Right ventricle myocardium inferior (tissue), 1 donor: ENCODE data around the gene PKN1. TPM values are rescaled to one million over a fixed set of nuclear protein-coding genes. Genes with fewer than 3 reads are reported as not detected.
"Not testable (repeated sequence)": the region's sequence is repeated elsewhere in the genome, so short reads cannot be mapped to it uniquely, and the experiment has no call there.

Experiments
- ATAC-seq: fragments of 200-7000 bp; cut with Tn5 transposase; one replicate; pipeline ENCODE4 v1.9.1; 2020; ENCODE audit warnings: mild to moderate bottlenecking, moderate library complexity
- DNase-seq: peaks from one replicate; pipeline ENCODE4 v3.0.0; 2021; ENCODE audit errors: missing footprints
- intact Hi-C: fragments of 100-400 bp; cut with DNase I; formaldehyde crosslinking; loops from one replicate; pipeline ENCODE4 v1.11.0; 2022
- total RNA-seq: library from RNA; stranded (reverse); fragmentation: NEBNext Ultra II Directional; extraction: Animal tissue kit (Norgen Biotek cat#: 25700); gene quantifications from one replicate; pipeline ENCODE4 v1.2.1, GENCODE V29; 2021
- donor health status: DM: no; HTN: yes; CAD: no; lungs with severe emphysema.

The PKN1 gene
- total RNA-seq, 1 donor from 2014 or later = 149 TPM

DNA sequence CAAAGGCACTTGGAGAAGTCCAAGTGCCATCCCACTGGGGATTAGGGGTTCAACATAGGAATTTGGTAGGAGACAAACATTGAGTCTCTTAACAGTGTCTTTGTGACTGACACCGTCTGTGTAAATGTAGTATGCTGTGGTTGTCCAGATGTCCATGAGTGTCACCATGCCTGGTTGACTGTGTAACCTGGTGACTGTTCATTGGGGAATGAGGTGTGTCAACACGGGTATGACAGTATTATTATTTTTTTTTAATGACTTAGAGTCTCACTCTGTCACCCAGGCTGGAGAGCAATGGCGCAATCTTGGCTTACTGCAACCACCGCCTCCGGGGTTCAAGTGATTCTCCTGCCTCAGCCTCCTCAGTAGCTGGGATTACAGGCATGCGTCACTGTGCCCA lies 16.2 kb downstream of the PKN1 start:
- intact Hi-C loops = no loop called here
- ATAC-seq (no peak), DNase-seq (no peak)

DNA sequence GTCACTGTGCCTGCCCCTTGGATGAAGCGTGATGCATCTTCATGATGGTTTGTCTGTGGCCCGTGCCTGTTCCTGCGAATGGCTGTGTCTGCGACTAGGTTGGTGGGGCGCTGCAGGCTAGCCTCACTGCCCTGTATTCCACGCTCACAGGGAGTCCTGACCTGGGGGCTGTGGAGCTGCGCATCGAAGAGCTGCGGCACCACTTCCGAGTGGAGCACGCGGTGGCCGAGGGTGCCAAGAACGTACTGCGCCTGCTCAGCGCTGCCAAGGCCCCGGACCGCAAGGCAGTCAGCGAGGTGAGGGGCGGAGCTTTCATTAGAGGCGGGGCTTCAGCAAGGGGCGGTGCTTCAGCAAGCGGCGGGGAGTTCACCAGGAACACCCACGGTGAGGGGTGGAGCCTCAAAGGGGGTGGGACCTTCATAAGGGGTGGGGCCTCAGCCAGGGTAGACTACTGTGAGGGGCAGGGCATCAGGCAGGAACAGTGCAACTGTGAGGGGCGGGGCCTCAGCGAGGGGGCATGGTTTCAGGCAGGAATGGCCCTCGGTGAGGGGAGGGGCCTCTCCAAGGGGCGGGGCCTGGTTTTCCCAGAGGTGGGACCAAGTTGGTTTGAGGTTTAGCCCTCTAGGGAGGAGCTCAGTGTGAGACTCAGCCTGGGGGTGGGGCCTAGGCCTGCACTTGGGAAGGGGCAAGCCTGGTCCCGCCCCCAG lies 17.2 kb downstream of the PKN1 start:
- peak; percentile 57 for ATAC-seq
- DNase-seq = no peak
- intact Hi-C loops = no loop called here

DNA sequence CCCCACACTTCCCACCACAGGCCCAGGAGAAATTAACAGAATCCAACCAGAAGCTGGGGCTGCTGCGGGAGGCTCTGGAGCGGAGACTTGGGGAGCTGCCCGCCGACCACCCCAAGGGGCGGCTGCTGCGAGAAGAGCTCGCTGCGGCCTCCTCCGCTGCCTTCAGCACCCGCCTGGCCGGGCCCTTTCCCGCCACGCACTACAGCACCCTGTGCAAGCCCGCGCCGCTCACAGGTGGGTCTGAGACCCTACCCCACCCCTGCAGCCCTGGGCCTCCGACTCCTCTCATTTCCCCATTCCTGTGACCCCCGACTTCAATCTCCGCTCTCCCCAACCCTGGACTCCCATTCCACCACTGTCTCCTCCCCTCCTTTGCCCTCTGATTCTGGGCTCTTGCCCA lies 17.8 kb downstream of the PKN1 start:
- no peak for ATAC-seq
- no peak for DNase-seq
- intact Hi-C loops = no loop called here

DNA sequence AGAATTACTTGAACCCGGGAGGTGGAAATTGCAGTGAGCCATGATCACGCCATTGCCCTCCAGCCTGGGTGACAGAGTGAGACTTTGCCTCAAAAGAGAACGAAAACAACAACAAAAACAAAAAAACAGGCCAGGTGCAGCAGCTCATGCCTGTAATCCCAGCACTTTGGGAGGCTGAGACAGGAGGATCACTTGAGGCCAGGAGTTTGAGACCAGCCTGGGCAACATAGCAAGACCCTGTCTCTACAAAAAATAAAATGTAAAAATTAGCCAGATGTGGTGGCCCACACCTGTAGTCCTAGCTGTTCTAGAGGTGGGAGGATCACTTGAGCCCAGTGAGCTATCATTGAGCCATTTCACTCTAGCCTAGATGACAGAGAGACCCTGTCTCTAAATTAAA lies 19.2 kb downstream of the PKN1 start:
- intact Hi-C loops, DNase-seq, ATAC-seq: not testable (repeated sequence)

DNA sequence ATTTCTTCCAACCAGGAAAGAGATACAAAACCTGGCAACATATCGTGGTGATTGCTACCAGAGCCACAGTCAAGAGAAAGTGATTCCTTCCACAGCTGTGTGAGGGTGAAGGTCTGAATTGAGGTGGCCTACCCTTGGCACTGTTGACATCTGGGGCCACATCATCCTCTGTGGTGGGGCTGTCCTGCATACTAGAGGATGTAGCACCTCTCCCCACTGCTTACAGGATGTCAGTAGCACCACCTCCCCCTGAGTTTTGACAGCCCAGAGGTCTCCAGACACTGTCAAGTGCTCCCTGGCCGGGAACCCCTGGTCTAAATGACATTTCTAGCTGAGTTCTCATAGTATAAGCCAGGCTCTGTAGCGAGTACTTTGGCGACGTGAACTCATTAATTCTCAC lies 26.6 kb downstream of the PKN1 start:
- no peak for DNase-seq
- intact Hi-C loops = no loop called here
- no peak for ATAC-seq

DNA sequence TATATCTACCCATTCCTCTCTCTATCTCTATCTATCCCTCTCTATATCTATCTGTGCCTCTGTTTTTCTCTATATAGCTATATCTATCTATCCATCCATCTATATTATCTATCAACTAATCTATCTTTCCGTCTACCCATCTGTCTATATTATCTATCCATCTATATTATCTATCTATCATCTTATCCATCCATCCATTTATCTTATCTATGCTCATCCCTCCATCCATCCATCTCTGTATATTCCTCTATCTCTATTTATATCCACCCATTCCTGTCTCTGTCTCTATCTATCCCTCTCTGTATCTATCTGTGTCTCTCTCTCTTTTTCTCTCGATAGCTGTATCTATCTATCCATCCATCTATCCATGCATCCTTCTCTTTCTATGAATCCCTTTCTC lies 27.8 kb downstream of the PKN1 start:
- ATAC-seq (no peak), DNase-seq (no peak)
- intact Hi-C loops = no loop called here

DNA sequence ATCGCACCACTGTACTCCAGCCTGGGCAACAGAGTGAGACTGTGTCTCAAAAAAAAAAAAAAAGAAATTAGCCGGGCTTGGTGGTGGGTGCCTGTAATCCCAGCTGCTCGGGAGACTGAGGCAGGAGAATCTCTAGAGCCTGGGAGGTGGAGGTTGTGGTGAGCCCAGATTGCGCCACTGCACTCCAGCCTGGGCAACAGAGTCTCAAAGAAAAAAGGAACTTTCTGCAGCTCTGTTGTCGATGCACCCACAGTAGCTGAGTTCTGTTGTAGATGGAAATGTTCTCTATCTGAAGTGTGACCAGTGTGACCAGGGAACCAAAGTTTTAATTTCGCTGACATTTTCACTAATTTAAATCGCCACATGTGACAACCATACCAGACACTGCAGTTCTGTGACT lies 29.3 kb downstream of the PKN1 start:
- DNase-seq, ATAC-seq, intact Hi-C loops: not testable (repeated sequence)

DNA sequence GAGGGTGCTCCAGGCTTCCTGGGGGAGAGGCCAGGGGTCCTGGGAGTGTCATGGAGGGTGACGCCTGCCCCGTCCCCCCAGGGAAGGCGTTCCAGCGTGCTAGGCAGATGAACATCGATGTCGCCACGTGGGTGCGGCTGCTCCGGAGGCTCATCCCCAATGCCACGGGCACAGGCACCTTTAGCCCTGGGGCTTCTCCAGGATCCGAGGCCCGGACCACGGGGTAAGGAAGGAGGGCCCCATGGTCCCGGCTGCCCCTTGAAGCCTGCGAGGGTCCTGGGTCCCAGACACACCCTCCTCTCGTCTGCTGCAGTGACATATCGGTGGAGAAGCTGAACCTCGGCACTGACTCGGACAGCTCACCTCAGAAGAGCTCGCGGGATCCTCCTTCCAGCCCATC lies 30.6 kb downstream of the PKN1 start:
- DNase-seq (no peak), ATAC-seq (no peak)
- intact Hi-C loops = no loop called here

DNA sequence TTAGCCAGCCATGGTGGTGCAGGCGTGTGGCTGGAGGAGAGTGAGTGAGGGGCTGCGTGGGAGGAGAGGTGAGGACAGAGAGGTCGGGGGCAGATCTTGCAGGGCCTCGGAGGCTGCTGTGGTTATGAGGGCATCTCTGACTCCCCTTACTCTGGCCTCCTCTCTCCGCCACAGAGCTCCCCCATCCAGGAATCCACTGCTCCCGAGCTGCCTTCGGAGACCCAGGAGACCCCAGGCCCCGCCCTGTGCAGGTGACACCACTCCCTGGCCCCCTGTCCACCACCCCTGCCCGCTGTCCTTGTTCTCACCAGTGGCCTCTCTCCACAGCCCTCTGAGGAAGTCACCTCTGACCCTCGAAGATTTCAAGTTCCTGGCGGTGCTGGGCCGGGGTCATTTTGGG lies 34.3 kb downstream of the PKN1 start:
- no peak for ATAC-seq
- intact Hi-C loops = no loop called here
- DNase-seq = no peak

DNA sequence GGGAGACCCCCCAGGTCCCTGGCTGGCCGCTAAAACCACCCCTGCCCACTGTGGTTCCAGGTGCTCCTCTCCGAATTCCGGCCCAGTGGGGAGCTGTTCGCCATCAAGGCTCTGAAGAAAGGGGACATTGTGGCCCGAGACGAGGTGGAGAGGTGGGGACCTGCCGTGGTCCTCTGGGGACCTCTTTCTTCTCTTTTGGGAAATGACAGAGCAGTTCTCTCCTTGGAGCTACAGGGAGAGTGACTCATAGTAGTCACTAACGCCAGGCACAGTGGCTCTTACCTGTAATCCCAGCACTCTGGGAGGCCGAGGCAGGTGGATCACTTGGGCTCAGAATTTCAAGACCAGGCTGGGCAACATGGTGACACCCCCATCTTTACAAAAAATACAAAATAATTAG lies 34.7 kb downstream of the PKN1 start:
- ATAC-seq (no peak), DNase-seq (no peak)
- intact Hi-C loops = no loop called here

DNA sequence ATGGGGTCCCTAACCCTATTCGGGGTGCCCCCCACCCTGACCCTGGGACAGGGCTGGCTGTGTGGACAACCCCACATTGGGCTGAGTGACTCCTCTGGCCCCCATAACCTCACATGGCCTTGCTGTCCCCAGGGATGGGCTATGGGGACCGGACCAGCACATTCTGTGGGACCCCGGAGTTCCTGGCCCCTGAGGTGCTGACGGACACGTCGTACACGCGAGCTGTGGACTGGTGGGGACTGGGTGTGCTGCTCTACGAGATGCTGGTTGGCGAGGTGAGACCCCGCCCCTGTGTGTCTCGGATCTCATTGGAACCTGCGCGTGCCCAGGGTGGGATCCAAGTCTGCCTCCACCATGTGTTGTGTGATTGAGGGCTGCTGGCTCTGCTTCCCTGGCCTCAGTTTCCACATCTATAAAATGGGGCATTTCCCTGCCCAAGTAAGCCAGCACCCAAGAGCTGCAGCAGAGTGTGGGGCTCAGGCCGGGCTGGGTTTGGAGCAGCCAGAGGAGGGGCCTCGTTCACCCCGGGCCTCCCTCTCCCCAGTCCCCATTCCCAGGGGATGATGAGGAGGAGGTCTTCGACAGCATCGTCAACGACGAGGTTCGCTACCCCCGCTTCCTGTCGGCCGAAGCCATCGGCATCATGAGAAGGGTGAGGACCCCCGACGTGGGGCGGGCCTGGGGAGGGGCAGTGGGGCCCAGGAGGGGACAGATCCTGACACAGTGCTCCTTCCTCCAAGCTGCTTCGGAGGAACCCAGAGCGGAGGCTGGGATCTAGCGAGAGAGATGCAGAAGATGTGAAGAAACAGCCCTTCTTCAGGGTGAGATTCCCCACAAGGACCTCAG lies 37.1 kb downstream of the PKN1 start:
- DNase-seq (no peak), ATAC-seq (no peak)
- intact Hi-C loops = loop anchor here (10.0 kb wide), 1 partner anchor 325 kb away; no protein-coding TSS in a partner anchor

DNA sequence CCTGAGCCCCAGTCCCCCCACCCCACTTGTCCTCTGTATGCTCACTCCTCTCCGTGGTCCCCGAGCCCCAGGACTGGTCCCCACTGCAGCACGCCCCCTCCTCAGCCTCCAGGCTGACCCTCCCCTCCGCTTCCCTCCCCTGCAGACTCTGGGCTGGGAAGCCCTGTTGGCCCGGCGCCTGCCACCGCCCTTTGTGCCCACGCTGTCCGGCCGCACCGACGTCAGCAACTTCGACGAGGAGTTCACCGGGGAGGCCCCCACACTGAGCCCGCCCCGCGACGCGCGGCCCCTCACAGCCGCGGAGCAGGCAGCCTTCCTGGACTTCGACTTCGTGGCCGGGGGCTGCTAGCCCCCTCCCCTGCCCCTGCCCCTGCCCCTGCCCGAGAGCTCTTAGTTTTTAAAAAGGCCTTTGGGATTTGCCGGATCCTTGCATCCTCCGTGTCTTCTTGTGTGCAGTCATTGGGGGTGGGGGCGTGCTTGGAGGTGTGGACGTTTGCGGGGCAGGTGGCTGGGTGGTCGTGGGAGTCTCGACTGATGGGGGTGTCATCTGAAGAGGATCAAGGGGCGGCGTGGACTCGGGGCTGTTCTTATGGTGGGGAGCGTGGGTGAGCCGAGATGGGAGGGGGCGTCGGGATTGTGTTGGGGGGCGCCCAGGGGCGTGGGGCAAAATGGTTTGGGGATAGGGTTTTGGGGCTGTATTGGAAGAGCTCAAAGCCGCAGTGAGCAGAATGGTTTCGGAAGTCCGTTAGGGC lies 38.5 kb downstream of the PKN1 start:
- DNase-seq (no peak), ATAC-seq (no peak)
- intact Hi-C loops = loop anchor here (10.0 kb wide), 1 partner anchor 327 kb away; no protein-coding TSS in a partner anchor

DNA sequence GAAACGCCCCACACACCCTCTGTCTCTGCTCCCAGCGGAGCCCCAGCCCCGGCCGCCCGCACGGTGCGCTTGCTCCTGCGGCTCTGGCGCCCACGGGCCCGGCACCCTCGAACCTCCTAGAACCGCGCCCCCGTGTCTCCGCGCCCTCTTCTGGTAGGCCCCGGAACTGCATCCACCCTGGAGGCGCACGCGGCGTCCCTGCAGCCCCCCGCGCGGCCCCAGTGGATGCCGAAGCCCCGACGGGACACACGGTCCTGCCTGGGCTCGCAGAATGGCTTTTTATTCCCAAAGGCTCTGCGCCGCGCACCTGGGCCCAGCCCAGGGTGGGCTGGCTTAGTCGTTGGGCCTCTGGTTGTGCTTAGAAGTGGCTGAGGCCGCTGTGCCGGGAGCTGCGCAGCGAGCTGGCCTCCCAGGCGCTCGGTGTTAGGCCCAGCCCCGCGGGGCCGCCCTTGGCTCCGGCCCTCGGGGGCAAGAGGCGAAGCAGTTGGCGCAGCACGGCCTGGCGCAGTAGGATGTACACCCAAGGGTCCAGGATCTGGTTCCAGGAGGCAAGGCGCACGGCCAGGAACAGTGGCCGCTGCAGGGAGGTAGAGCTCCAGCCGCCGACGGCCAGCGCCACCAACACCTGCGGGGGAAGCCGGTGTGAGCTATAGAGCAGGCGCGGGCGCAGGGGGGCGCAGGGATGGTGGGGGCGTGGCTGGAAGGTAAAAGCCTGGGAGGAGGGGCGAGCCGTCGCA lies 39.3 kb downstream of the PKN1 start:
- ATAC-seq (peak; percentile 59), DNase-seq (peak; percentile 87)
- intact Hi-C loops = loop anchor here (10.0 kb wide), 1 partner anchor 328 kb away; no protein-coding TSS in a partner anchor

DNA sequence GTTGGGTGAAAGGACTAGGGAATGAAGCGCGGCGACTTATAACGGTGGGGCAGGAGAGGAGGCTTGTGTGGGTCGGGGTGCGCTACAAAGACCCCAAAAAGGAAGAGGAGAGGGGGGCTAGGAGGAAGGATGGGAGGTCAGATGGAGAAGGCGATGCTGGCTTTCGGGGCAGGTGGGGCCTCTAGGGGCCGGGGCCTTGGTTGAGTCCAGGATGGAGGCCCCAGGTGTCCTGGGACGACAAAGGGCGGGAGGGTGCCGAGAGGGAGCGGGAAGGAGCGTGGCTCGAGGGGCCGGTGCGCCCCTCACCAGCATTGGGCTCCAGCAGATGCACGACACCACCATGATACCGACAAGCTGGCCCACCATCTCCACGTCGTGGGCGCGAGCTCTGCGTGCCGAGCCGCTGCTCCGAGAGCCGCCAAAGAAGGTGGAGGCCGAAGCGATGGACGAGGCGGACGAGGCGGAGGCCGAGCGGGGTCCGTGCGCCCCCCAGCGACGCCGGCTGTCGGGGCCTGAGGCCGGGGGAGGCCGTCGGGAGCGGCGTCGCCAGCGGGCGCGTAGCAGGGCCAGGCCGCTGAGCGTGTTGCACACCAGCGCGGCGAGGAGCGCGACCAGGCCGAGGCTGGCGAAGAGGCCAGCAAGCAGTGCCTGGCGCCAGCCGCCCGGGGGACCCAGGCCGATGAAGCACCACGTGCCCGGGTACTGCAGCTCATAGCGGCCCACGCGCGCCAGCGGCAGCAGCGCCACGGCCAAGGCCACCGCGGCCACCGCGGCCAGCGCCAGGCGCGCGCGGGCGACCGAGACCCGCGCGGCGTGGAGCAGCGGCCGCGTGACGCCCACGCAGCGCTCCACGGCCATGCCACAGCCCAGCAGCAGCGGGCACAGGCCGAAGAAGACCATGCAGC lies 40.2 kb downstream of the PKN1 start:
- no peak for ATAC-seq
- DNase-seq = no peak
- intact Hi-C loops = loop anchor here (10.0 kb wide), 1 partner anchor 329 kb away; no protein-coding TSS in a partner anchor

DNA sequence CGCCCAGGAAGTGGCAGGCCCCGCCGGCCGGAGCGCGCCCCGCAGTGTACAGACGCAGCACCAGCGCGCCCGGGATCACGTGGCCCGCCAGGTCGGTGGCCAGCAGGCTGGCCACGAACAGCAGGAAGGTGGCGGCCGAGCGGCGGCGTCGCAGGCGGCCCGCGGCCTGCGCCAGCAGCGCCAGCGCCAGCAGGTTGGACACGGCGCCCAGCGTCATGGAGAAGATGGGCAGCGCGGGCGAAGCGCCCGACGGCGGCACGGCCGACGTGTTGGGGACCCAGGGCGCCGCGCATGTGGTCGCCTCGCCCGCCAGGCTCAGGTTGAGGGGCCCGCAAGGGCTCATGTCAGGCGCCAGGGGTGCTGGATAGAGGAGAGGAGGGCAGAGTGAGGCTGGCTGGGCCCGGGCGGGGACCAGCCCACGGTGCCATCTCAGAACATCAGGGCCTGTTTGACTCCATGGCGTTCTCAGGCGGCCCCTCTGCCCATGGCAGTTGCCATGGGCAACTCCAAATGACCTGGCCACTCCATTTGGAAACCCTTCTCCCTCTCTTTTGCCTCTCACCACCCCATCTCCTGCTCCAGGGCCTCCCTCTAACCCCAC lies 41.0 kb downstream of the PKN1 start:
- DNase-seq = no peak
- ATAC-seq = no peak
- intact Hi-C loops = loop anchor here (10.0 kb wide), 1 partner anchor 329 kb away; no protein-coding TSS in a partner anchor

DNA sequence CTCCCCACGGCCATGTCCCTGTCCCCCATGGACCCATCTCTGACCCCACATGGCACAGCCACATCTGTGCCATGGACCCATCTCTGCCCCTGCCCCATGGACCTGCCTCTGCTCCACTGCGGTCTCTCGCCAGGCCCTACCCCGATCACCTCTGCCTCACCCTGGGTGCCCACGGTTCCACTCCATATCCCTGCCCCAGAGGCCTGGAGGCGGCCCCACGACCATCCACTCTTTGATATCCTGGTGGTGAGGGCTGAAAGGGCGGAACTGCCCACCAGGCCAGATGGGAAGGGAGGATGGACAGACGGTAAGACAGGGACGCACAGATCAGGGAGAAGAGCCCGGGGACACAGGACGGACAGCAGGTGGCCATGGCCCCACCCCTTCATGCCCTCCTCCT lies 41.7 kb downstream of the PKN1 start:
- intact Hi-C loops = loop anchor here (10.0 kb wide), 1 partner anchor 330 kb away; no protein-coding TSS in a partner anchor
- DNase-seq (no peak), ATAC-seq (no peak)
